ENCODE data around the gene SGSM1. TPM values are rescaled to one million over a fixed set of nuclear protein-coding genes. Genes with fewer than 3 reads are reported as not detected.

Gene SGSM1
- total and polyA plus RNA-seq, 2 of the 4 experiments (the other 2 are of a cell fraction), result not detected

- no peak overlapping the region for H4K8ac ChIP-seq (ENCODE audit: low read depth in 2 of 2, low read length in 2 of 2)
- H2AK9ac ChIP-seq (replicated peaks; ENCODE audit: low read depth, low read length, poor library complexity), result no peak overlapping the region
- H3K79me1 ChIP-seq (ENCODE audit: low read depth in 1 of 2, low read length in 2 of 2), result no peaks in the 10 kb centered on the region
- peaks cover 2% of the 10 kb centered on the region; the same call in 1 of the 2 replicates for H3K27me3 ChIP-seq (ENCODE audit: control insufficient read depth, insufficient read depth, low read length)
- no peak overlapping the region for H2AK5ac ChIP-seq (ENCODE audit: low read depth, low read length)
- ChIA-PET CTCF (no interaction called here), POLR2A (ENCODE audit: unreplicated experiment) (no interaction called here)
- no peaks in the 10 kb centered on the region for H3K9me3 ChIP-seq (ENCODE audit: control insufficient read depth, insufficient read depth, low read length)
- BruUV-seq (replicated peaks), result no TSS peak
- no peaks in the 10 kb centered on the region for H3K36me3 ChIP-seq (ENCODE audit: control insufficient read depth, insufficient read depth, low read length)
- DNase-seq (no peak), ATAC-seq (ENCODE audit: low read depth) (no peak)
- TF ChIP-seq FOS (IDR thresholded peaks at IDR 0.05; ENCODE audit: low read depth, low read length) (no peak), NFE2L2 (IDR thresholded peaks at IDR 0.05; ENCODE audit: low read depth, low read length) (no peak), MAZ (IDR thresholded peaks at IDR 0.05; ENCODE audit: borderline replicate concordance, low read depth, low read length) (no peak)
- H2BK5ac ChIP-seq (ENCODE audit: low read depth, low read length, poor library complexity, severe bottlenecking), result no peak overlapping the region
- H2BK20ac ChIP-seq (ENCODE audit: low read depth, low read length), result no peak overlapping the region
- H4K20me1 ChIP-seq (ENCODE audit: insufficient read depth, low read length), result no peaks in the 10 kb centered on the region
- 83% methylated on average over 2 of the region's 9 CpGs; no CpG with 5 or more reads in 1 of the 2 experiments for WGBS, 2 experiments (ENCODE audit: extremely low coverage in 2 of 2, insufficient read length in 1 of 2)
- no peak overlapping the region for H3K4me2 ChIP-seq (ENCODE audit: low read depth, low read length)
- H4K5ac ChIP-seq (ENCODE audit: low read depth, low read length), result no peak overlapping the region
- no peak overlapping the region for H3K23ac ChIP-seq (ENCODE audit: low read depth, low read length)
- no peak overlapping the region for H3K4ac ChIP-seq (ENCODE audit: low read depth, low read length)
- H4K91ac ChIP-seq (ENCODE audit: insufficient read depth, low read depth, low read length), result no peak overlapping the region
- H3K14ac ChIP-seq (replicated peaks; ENCODE audit: low read depth, low read length), result no peak overlapping the region
- dilution Hi-C loops (cut with HindIII; ENCODE audit: low sequenced_read_pairs, unreplicated experiment), result no loop called here
- H3K4me1 ChIP-seq (ENCODE audit: control insufficient read depth, insufficient read depth, low read length), result no peaks in the 10 kb centered on the region
- no peak overlapping the region for H2BK120ac ChIP-seq (ENCODE audit: low read depth, low read length)
- no peak overlapping the region for H2AFZ ChIP-seq (replicated peaks; ENCODE audit: low read length, poor library complexity)
- in situ Hi-C loops (cut with MboI; ENCODE audit: low sequenced_read_pairs), result no loop called here
- H2BK15ac ChIP-seq (ENCODE audit: low read depth, low read length), result no peak overlapping the region
- intact Hi-C loops (cut with micrococcal nuclease), result no loop called here
- no peak overlapping the region for H3K27ac ChIP-seq (ENCODE audit: insufficient read depth, low read length)
- no peak overlapping the region for H3K4me3 ChIP-seq (ENCODE audit: insufficient read depth, low read depth, low read length)
- H3K56ac ChIP-seq (ENCODE audit: extremely low read depth, insufficient read depth, low read length), result no peak overlapping the region
- no peak overlapping the region for H3K18ac ChIP-seq (ENCODE audit: low read depth, low read length)
- H3K9ac ChIP-seq (ENCODE audit: low read depth, low read length), result no peak overlapping the region
- no peaks in the 10 kb centered on the region for H3K9me1 ChIP-seq (ENCODE audit: insufficient read depth, low read length)
Measured at GRCh38 chr22:24823787-24824186, 17.8 kb downstream of the SGSM1 start.

Measured in IMR-90 (cell line).